HG02588 (cell line): Measurements from ENCODE around the gene DGKD.
"Not testable (repeated sequence)": the region's sequence is repeated elsewhere in the genome, so short reads cannot be mapped to it uniquely, and the experiment has no call there.

Experiments used
- ATAC-seq: cut with Tn5 transposase; IDR thresholded peaks from one replicate; pipeline ENCODE4 v1.9.1; 2021; ENCODE audit warnings: mild to moderate bottlenecking, moderate library complexity; ENCODE audit not compliant: unreplicated experiment

DGKD gene

DNA sequence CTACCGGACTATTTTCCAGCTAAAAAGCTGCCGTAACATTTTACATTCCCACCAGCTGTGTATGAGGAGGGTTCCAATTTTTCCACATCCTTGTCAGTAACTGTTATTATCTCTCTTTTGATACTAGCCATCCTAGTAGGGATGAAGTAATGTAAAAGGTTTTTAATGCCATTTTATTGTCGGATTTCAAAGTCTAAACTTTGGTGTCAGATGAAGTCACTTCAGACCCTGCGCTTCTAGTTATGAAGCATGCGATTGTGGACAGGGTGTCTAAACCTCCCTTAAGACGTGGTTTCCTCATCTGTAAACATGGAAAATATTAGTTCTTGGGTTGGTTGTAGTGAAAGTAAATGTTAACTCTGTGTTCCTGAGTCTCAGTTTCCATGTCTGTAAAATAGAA is 4.7 kb downstream of the DGKD start:
- no peak for ATAC-seq

DNA sequence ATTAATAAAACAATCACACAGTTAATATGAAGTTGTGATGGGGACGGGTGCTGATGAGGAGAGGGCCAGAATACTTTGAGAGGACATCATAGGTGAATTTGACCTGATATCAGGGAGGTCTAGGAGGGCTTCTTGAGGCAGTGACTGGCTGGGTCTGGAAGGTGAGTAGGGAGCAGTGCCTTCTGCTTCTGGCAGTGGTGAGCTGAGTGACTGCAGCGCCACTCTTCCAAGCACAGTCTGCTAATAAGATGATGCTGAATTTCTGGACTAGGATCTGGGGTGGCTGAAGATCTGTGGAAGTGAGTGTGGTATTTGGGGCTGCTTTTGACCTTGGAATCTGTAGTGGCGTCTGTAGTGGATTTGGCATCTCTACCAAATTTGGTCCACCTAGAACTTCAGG is 5.5 kb downstream of the DGKD start:
- no peak for ATAC-seq

DNA sequence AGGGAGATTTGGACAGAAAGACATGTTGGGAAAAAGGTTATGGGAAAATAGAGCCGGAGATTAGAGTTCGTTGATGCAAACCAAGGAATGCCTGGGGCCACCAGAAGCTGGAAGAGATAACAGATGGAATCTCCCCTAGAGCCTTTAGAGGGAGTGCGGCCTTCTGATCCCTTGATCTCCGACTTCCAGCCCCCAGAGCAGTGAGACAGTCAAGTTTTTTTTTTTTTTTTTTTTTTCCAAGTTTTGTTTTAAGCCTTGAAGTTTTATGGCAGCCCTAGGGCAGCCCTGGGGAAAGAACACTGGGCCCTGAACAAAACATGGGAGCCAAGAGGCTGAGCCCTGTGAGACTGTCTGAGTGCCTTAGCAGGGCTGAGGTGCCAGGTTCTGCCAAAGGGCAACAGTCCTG is 6.5 kb downstream of the DGKD start:
- ATAC-seq, result no peak

DNA sequence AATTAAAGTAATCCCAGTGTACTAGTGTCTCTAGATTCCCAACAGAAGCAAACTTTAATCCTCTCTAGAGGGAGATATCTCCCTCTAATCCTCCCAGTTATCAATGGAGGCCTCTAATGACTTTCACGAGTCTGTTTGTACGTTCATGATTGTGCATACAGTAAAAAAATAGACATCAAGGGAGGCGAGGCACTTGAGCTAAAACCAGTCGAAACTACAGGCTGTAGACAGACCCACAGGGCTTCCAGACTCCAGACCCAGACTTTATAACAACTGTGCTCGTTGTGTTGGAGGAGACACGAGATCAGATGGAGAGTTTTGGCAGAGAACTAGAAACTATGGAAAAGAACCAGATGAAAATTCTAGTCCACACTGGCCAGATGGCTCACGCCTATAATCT is 7.0 kb downstream of the DGKD start:
- ATAC-seq, result no peak

DNA sequence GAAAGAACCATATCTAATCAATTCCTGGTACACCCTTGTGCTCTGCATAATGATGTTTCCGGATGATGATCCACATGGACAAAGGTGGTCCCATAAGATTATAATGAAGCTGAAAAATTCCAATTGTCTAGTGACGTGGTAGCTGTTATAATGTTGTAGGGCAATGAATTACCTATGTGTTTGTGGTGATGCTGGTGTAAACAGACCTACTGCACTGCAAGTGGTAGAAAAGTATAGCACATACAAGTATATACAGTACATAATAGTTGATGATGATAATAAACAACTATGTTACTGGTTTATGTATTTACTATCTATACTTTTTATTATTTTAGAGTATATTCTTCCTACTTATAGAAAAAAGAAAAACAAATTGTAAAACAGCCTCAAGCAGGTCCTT is 8.4 kb downstream of the DGKD start:
- ATAC-seq, result no peak

DNA sequence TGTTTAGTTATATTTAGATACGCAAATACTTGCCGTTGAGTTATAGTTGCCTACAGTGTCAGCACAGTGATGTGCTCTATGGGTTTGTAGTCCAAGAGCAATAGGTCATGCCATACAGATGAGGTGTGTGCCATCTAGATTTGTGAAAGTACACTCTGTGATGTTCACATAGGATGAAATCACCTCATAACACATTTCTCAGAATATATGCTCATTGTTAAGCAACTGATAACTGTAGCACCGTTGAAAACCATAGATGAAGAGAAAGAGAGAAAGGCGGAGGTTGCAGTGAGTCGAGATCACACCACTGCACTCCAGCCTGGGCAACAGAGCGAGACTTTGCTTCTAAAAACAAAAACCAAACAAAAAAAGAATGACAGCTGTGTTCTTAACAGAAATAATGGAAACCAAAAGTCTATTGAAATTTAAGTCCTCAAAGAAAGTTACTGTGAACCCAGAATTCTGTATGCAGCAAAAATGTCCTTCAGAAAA is 9.5 kb downstream of the DGKD start:
- ATAC-seq, result no peak

DNA sequence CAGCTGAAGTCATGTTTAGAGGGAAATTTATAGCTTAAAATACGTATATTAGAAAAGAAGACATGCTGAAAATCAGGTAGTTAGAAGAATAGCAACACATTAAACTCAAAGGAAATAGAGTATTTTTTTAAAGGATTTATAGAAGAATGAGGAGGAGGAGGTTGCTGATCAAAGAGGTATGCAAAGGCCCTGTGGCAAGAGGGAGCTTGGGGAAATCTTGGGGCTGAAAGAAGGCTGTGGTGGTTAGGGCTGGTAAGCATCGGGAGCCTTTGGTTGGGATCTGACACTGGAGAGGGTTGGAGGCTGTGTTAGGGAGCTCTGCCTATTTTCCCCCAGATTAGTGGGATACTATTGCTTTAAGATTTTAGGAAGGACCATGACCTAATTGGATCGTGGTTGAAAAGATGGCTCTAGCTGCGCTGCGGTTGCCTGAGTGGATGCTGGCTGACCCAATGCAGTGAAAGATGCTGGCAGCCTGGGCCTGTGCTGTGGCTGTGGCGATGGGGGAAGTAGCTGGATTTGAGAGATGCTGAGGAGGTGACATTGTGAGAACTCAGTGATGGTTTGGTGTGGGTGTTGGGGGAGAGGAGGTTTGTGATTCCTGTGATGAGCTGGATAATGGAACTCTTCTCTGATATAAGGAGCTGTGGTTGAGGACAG is 11.7 kb downstream of the DGKD start:
- no peak for ATAC-seq

DNA sequence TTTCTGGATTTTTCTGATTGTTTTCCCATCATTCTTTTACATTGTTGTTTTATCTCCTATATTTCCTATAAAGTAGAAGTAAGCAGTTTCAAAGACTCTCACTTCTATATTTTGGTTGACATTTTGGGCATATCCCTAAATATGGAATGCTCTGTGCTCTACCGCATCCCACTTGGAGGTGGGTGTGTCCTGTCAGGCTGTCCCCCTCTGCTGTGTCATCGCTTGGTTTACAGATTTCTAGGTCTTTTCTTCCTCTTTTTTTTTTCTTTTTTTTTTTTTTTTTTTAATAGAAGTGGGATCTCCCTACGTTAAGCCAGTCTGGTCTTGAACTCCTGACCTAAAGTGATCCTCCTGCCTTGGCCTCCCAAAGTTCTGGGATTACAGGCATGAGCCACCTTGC is 13.3 kb downstream of the DGKD start:
- ATAC-seq, result no peak

DNA sequence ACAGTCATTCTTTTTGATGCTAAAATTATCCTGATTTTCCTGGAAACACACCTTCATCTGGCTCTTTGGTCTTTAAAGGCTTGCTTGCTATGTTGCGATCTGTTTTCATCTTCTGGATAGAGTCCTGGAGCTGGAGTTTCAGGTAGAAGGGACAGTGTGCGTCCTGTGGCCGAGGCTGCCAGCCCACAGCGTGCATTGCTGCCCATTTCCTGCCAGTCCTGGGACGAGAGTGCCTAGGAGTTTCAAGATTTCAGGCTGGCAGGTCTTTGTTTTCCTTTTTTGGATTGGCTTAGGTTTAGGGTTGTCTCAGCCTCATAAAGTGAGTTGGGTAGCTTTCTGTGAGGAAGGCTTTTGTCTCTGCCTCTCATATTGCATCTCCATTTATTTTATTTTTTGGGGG is 14.5 kb downstream of the DGKD start:
- ATAC-seq, result no peak

DNA sequence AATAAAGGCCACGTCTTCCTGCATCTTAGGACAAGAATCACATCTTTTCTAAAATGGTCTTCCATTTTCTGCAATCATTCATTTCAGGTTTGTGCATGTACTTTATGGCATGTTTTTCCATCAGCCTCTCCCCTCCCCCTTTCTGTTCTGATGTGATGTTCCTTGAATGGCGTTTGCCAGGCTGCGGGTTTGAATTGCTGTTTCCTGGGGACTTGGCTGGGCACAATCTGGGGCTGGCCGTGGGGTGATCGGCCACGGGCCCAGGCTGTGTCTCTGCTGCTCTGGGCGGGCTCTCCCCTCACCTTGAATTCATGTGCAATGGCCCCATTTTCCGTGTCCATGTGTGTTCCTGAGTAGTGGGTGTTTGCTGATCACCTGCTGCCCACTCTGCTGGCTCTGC is 15.2 kb downstream of the DGKD start:
- ATAC-seq, result no peak

DNA sequence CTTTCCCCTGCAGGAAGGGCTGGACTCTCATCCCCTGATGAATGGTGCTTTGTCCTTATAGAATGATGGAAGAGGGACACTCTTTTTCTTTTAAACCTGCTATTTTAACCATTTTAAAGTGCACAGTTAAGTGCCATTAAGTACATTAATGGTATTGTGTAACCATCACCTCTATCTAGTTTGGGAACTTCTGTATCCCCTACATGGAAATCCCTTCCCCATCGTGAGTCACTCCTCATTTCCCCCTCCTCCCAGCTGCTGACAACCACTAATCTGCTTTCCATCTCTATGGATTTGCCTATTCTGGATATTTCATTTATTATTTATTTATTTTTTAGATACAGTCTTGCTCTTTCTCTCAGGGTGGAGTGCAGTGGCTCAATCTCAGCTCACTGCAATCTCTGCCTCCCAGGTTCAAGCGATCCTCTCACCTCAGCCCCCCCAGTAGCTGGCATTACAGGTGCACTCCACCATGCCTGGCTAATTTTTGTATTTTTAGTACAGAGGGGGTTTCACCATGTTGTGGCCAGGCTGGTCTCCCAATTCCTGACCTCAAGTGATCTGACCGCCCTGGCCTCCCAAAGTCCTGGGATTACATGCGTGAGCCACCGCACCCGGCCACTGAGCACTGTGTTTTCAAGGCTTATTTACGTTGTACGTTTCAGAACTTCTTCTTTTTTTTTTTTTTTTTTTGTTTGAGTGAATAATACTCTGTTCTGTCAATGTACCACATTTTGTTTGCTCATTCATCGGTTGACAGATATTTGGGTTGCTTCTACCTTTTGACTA is 15.8 kb downstream of the DGKD start:
- ATAC-seq, result no peak

DNA sequence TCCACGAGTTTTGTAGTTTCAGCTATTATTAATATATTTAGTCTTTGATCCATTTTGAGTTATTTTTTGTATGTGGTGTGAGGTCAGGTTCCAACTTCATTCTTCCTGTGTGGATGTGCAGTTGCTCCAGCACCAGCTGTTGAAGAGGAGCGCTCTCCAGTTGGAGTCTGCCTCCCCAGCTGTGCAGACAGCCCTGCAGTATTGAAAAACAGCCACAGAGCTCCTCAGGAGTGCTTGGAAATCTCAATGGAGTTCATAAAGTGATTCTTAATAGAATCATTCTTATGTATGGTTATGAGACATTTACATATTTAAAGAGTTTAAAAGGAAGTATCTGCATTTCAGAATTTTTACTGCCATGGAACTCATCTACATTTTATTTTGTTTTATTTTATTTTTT is 17.3 kb downstream of the DGKD start:
- no peak for ATAC-seq

DNA sequence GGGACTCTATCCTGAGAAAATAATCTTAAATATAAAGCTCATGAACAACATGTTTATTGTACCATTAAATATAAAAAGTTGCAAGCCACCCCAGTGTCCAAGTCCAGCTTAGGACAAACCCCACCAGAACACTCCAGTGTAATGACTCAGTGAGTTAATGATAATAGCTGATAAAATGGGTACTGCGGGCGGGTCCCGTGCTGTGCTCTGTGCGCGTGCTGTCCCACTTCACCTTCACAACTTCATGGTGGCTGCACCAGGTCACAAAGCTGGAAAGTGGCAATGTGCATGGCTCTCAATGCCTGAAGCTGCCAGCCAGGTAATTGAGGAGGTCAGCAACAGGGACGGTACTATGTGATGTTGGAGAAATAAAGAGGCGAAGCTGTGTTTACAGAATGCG is 18.6 kb downstream of the DGKD start:
- no peak for ATAC-seq

DNA sequence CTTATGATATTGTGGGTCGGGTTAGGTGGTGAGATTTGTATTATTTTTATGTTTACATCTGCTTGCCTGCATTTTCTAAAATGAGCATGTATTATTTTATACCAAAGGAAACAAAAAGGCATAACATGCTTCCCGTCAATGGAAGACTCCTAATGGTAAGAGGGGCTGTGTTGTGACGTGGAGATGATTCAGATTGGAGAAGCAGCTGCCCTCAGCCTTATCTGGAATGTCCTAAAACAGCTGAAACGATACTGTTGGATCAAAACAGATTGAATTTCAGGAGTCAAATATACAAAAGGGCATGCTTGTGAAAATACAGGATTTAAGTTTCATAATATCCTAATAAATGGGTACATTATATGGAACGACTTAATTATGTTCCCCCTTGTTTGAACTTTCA is 19.0 kb downstream of the DGKD start:
- ATAC-seq, result no peak

DNA sequence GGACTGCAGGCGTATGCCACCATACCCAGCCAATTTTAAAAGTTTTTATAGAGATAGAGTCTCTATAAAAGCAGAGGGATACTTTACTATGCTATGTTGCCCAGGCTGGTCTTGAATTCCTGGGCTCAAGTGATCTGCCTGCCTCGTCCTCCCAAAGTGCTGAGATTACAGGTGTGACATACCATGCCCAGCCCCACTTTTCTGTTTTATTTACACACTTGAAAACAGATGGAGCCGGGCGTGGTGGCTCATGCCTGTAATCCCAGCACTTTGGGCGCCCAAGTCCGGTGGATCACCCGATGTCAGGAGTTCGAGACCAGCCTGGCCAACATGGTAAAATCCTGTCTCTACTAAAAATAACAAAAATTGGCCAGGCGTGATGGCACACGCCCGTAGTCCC is 20.5 kb downstream of the DGKD start:
- ATAC-seq, result not testable (repeated sequence)

DNA sequence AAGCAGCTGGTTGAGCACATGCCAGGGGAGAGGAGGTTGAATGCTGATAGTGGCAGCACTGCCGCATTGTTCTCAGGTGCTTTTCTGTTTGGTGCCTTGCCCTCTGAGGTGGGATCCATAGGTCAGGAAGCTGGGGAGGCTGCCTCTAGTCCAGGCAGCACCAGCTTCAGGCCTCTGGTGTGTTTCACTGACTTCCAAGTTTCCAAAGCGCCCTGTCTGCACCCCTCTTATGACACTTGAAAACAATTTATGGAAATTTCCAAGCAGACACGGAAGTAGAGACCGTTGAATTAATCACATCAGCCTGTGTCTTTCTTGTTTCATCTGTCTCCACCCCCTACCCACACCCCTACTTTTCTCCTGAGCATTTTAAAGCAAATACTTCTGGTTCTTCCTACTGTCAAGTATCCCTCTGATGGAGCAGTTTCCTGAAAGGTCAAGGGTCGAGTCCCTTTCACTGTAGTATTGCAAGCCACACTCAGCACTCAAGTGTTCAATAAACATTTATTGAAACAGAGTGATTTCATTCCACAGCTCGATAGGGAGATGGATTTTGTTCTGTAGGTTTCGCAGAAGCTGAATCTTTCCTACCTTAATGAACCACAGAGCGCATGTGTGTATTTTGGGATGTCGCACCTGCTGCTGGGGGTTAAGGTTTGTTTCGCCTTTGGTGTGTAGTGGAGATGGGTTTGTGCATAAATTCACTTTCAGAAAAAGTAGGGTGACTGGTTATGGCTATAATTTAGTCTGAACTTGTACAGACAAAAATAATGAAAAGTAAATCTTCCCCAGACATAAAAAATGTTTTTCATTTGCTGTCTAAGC is 21.4 kb downstream of the DGKD start:
- no peak for ATAC-seq

DNA sequence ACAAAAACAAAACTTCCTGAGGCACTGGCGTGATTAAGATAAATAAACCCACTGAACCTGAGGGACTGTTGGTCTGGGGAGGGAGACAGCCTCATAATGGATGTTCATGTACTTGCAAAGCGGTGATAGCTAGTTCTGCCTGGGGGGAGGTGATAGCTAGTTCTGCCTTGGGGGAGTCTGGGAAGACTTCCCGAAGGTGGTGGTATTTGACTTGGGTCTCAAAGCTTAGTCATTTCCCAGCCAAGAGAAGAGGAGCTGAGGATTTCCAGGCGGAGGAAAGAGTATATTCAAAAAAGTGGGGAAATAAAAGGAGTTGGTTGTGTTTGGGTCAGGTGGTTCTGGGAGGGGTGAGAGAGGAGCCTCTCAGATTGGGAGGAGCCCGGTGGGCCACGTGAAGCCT is 24.7 kb downstream of the DGKD start:
- no peak for ATAC-seq

DNA sequence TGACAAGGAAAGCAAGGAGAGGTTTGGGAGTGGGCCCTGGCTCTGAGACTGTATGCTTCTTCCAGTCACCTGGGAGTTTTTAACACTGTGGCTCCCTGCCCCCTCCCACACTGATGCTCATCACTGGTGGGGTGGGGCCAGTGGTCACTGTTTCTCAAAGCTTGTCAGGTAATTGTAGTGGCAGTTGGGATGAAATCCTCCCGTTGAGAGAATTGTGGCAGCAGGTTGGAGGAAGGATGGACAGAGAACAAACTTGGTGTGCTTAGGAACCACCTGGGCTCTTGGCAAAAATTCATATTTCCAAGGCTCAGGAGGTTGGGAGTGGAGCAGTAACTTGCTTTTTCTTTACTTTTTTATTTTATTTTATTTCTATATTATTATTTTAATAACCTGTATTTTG is 25.1 kb downstream of the DGKD start:
- no peak for ATAC-seq

DNA sequence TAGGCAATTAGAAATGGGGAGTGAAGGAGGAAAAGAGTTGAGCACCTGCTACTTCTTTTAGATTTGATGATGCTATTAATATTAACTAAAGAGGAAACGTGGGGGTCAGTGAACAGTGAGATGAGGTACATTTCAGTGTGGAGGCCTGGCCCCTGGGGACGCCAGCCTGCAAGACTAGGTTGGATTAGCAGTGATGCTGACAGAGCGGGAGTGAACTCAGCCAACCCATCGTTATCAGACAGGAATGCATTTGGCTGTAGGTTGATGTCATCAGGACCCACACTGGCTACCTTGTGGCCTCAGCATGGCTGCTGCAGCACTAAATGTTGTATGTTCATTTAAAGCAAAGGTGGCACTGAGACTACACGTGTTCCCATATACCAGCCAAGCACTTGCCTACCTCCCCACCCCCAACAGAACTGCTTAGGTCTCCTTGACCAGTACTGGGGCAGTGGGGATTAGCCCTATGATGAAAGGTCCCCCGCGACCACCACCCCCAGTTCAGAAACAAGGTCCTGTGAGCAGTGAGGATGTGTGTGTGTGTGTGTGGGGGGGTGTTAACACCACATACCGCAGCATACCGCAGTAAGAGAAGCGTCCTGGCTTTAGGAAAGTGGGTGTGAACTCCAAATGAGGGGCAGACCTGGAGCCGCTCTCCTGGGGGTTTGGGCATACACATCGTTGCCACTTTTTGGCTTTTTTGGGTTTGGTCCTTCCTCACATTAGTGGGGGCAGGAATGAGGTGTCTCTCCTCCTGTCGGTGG is 26.0 kb downstream of the DGKD start:
- ATAC-seq, result no peak

DNA sequence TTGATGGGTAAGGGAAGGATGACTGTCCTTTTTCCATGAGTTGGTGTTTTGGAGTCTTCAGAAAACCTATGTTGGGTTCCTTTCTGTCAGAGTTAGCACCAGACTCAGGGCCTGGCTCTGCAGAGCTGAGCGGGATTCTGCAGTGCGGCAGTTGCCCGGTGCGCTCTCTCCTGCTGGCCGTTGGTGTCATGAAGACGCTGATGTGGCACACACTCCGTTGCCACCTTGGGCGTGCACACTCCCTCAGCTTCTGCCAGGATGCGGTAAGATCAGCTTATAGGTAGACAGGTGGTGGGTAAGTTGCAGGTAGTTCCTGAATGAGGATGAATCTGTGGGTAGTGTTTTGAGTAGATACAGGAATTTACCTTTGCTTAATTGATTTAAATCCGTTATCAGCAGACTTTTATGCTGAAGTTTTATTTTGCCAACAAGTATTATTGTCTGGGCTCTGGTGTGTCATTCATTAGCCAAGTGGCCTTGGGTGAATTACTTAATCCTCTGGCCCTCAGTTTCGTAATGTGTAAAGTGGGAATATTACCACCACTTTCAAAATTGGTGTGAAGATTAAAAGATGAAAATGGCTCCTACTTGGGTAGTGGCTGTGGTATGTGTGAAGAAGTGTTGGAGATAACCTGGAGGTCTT is 26.8 kb downstream of the DGKD start:
- ATAC-seq, result no peak

DNA sequence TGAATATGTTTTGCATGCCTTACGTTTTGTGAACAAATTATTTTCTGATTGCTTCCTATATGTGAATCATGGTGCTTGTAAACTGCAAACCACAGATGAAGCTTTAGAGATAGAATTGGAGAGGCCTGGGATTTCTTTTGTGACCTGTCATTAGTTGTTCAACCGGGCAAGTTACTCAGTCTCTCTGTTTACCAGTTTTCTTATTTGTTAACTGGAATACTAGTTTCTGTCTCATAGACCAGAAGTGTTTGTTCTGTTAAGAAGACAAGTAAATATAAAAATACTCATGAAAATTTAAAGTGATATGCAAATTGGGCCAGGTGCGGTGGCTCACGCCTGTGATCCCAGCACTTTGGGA is 27.3 kb downstream of the DGKD start:
- ATAC-seq, result no peak
